HG02763 (cell line): ENCODE results near the gene CHDH.

ENCODE experiments used
- ATAC-seq: cut with Tn5 transposase; IDR thresholded peaks from one replicate; pipeline ENCODE4 v1.9.1; 2021; ENCODE audit warnings: mild to moderate bottlenecking, moderate library complexity; ENCODE audit not compliant: unreplicated experiment

CHDH gene

DNA sequence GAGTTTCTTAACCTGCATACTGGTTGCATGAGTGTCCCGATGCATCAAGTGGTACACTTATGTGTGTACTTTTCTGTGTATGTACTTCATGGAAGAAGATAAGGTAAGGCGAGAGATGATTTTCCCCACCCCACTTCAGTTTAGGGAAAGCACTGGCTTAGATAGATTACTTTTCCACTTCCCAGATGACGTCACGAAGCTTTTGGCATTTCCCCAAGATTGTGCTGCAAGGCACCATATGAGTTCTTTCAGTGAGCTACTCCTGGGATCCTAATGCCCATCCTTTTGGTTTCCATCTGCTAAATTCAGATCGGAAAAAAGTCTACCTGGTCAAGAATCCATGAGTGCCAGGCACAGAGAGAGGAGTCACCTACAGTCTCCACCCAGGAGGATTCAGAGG lies 4.7 kb upstream of the CHDH start:
- ATAC-seq: no peak

DNA sequence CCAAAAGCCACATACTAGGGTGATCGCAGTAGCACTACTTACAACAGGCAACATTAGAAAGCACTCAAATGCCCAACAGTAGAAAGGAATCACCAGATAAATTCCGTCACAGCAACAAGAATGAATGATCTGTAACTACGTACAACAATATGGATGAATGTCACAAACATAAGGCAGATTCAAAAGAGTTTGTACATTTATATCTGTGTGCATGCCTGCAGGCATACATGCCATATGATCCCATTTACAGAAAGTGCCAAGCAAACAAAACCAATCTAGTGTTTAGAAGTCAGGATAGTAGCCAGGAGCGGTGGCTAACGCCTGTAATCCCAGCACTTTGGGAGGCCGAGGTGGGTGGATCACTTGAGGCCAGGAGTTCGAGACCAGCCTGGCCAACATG lies 3.7 kb upstream of the CHDH start:
- no peak for ATAC-seq

DNA sequence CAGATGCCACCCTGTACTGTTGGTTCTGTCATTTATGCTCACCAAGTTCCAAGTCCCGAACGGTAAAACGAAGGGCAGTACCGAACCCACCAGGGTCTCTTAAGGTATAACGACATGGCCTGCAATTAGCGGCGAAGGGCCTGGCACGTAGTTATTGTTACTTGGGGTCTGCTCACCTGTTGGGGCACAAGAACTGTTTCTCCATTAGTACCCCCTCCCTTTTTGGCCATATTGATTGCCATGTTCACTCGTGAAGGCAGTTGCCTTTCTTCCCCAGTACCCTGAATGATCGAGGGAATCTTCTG lies 584 bp upstream of the CHDH start:
- ATAC-seq: no peak

DNA sequence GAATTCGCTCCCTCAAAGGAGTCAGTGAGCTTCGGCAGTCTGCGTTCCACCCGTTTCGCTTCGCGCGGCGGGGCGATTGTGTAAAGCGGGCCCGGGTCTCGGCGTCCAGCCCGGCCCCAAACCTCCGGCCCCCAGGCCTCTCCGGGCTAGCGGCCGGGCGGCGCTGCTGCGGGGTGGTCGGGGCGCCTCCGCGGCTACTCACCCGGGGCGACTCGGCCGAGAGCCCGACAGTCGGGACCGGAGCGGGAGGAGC lies 412 bp downstream of the CHDH start:
- ATAC-seq: no peak

DNA sequence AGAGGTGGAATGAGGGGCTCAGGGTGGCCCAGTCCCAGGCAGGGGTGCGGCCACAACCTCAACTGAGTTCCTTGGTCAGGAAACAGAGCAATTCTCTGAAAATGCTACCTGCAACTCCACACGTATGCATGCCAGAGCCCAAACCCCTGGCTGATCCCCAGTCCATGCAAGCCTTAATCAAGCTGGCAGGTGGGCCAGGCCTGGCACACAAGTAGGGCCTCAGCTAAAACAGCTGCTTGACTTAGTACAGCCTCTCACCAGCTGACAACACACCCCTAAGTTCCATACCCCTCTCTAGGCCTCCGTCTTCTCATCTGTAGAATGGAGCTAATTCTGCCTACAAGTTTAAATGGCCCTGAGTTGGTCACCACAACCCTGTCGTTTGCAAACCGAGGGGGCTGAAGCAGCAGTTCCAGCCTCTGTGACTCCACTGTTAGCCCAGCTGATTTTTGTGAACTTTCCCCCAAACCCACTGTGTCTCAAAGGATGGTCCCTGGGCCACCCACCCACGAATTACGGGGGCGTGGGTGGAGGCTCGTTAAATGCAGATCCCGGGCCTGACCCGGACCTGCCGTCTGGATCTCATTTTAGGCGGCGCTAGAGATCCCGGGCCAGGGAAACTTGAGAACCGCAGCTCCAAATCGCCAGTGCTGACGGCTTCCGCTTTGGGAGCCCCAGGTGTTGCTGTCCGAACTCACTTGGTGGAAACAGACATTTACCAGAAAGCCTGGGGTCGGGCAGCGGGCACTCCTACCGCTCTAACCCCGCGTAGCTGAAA lies 927 bp downstream of the CHDH start:
- ATAC-seq: peak; percentile 16

DNA sequence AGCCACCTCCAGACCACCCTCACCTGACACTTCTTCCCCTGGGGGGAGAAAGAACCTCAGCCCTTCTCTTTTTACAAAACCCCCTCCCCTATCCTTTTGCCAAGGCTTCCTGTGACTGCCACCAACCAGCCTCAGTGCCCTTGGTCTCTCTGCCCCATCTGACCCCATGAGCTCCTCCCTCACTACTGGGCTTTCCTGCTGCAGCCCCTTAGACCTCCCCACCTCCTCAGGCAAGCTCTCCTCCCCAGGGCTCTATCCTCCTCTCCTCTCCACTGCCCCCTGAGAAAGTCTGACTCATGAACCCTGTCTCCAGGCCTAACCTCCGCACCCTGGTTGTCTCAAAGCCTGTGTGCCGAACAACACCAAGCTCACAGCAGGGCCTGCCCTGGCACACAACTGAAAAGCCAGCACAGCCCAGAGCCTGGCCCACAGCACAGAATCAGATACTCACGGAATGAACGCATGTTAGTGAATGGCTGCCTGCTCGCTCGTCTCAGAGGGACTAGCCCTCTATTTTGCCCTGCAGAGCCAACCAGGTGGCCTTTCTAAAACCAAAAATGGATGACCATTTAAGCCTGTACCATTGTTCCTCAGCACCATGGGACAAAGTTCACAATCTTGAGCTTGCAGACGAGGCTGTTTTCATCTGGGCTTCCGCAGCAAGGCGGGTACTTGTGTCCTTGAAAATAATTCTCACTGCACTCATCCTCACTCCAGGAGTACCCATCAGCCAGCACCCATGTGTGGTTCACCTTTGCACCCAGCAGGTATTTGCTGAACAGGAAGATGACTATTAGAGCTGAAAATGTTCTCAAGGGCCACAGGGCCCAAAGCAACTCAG lies 1.7 kb downstream of the CHDH start:
- ATAC-seq: no peak

DNA sequence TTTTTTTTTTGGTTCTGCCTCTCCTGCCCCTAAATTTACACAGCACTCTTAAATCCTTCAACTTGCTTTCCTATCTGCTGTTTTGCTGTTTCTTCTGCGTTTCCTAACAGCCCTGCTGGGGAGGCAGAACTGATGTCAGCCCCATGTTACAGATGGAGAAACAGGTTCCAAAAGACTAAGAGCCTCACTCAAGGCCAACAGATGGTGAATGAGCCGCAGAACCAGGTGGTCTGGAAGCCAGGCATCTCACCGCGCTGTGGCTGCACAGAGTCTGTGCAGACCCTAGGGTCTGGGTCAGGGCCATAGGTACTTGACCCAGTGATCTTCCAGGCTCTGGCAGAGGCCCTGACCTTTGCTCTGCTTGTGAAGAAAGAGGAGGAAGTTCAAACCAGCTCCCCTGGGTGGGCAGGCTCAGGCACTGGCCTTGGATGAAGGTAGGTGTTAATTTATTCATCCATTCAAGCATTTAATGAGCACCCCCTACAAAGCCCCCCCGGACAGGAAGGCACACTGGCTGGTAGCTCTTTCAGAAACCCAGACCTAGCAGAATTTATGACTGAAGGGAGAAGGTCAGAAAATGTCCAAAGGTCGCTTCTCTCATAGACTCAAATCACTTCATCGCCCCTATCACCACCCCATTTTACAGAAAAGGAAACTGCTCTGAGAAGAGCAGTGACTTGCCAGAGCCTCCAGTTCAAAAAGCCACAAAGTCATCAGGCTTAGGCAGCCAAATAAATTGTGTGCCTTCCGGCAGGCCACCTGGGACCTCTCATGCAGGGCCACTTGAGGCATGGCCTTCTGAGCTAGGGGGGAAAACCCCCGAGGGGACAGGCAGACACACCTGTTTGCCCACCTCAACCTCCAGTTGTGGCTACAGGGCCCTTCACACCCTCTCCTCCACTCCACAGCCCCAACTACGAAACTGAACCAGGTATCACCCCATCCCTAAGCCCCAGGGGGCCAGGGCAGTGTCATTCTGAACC lies 2.7 kb downstream of the CHDH start:
- peak; percentile 42 for ATAC-seq

DNA sequence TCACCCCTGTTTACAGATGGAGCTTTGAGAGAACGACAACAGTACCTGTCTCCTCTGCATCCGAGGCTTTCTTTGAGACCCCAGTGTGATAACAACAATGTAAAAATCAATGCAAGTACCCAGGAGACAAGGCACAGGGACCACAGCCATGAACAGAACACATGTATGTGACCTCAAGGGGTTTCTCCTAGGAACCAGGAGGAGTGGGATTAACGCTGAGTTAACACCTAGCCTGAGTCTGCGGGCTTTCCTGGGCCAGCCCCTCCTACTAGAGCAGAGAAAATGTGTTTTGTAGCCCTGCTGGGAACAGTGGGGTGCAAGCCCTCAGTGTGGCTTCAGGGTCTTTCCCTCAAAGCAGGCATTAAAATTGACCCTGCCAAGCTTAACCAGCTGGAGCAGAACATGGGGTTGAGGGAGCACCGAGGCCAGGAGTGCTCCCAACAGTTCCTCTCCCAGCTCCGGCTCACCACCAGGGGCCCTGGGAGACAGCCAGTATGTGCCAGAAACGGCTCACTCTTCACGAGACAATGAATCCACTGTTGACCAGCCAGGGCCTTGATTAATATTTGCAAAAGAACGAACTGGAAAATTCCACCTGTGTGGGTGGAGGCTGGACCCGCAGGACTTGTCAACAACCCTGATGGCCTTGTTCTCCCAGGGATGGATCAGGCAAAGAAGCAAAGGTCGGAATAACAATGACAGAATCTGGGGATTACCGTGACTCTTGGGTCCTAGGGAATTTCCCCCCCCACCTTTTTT lies 3.6 kb downstream of the CHDH start:
- ATAC-seq: no peak

DNA sequence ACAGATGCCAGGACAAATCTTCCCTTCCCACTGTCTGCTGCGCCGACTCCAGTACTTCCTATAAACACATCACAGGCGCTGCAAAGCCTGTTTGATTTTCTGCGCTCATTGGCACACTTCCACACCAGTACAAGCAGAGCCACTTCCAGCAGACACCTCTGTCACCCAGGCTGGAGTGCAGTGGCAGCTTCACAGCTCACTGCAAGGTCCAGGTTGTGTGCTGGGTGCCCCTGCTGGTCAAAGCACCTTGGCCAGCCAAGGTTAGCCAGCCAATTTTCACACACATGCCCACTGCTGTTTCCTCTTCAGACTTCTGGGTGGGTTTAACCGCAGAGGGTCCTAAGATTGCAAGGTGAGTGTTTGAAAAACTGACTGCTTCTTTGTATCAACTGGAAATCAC lies 4.9 kb downstream of the CHDH start:
- no peak for ATAC-seq

DNA sequence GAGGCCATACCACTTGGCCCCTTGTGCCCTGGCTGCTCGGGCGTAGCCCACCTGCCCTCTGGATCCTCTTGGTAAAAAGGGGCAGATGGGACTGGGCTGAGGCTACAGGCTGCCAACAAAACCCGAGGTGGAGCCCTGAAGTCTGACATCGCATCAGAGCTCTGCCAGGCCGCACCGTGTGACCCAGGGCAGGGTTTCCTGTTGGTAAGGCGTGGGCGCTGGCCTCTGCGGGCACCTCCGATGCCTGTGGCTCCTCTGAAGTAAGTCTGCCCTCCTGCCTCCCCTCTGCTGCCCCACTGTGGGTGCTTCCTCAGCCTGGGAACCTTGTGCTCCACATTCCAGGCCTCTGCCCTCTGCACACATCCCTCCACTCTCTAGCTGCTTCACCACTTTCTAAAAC lies 8.9 kb downstream of the CHDH start:
- ATAC-seq: no peak

DNA sequence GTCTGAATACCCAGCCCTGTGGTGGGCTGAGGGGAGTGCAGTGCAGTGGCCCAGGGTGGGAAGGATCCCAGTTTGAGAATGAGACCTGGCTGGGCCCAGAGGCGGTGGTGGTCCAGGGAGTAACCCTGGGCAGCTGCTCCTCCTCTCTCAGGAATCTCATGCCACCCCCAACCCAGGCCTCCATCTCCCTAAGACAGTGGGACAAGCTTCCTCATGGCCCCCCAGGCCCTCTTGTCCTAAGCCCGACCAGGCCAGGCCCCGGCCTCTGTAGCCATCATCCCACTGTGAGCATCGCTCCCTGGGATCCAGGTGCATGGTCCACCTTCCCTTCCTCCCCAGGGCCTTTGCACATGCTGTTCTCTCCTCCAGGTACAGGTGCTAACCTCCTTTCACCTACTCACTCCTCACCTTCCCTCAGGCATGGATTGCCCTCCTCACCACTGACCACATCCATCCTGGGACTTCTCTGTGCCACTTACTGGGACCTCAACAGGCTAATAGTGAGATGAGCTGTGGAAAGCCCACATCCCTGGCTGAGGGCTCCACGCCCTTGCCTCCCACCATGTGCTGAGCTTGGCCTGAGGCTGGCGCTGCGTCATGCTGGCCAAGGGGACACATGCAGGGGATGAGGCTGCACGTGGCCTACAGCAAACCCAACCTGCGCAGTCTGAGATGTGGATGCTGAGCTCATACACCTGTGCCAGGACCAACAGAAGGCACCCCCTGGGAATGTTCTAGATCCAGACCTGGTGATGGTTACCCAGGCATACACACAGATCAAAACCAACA lies 9.9 kb downstream of the CHDH start:
- no peak for ATAC-seq

DNA sequence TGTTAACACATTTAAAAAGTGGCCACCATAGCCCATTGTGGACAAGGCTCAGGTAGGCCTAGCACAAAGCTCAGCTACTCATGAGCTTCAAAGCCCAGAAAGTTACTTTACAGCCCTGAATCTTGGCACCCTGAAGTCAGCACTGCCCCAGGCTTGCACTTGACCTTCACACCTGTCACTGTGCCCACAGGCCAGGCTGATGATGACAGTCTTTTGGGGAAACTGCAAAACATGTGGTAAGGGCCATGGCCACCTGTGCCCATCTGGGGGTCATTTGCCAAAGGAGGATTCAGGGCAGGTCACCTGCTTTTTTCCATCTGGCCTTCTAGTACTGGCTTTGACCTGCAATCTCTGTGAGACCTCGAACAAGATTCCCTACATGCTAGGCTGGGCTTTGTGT lies 11.0 kb downstream of the CHDH start:
- ATAC-seq: no peak

DNA sequence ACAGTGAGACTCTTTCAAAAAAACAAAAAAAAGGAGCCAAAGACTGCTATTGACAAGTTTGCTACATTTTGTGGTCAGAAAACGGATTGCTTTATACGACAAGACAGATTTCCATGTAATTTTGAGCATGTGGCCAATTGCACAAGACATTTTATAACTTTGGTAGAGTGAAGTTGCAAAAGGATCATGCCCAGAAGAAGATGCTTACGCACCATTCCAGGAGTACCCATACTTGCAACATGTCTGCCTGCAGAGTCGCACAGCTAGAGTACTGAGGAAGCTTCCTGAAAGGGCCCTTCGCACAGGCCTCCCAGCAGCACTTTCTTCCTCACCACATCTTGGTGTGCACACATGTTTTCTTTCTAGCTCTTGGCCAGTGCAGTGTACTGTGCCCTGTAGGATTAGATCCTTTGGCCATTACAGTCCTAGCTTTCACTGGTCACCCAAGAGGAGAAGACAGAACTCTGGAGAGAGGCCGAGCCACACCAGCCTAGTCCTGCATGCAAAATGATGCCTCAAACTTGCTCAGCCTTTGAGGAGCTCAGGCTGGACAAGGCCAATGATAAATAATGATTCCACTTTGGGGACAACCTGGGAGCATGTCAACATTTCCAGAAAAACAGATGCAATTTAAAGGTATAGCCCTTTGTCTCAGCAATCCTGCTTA lies 11.7 kb downstream of the CHDH start:
- ATAC-seq: no peak

DNA sequence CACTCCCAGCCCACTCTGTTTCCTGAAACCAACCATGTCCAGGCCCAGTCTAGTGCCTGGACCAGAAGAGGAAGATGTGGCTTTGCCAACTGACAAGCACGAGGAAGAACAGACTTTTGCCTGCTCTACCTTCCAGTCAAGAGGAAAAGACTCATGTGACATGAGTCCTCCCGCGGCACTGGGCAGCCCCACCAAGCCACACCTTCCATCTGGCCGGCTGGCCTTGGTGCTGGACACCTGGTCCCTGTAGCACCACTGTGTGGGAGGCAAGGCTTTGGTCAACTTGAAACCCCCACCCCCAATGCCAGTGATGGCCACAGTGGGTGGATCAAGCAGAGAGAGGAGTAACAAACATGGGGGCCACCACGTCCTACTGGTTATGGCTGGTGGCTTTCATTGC lies 12.5 kb downstream of the CHDH start:
- no peak for ATAC-seq

DNA sequence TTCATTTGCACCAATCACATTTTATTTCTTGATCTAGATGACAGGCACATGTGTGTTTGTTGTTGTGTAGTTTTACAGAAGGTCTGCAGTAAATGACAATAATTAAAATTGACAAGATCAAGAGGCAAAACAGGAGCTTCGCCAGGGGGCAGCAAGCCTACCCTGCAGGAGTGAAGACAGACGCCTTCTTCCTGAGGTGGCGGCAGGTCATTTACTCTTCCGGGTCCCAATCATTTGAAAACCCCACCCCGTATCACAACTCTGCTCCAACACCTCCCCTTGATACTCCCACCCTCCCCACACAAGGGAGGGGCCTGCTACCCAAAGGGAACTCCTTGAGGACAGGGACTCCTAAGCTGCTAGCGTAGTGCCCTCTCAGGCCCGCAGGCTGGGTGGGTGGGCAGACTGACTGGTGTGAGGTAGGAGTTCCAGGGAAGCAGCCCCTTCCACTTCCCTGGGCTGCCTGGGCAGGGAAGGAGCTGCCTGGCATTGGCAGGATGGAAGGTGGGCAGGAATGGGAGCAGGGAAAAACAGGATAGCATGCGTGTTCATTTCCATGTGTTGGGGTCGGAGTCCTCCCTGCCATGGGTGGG lies 13.1 kb downstream of the CHDH start:
- ATAC-seq: no peak

DNA sequence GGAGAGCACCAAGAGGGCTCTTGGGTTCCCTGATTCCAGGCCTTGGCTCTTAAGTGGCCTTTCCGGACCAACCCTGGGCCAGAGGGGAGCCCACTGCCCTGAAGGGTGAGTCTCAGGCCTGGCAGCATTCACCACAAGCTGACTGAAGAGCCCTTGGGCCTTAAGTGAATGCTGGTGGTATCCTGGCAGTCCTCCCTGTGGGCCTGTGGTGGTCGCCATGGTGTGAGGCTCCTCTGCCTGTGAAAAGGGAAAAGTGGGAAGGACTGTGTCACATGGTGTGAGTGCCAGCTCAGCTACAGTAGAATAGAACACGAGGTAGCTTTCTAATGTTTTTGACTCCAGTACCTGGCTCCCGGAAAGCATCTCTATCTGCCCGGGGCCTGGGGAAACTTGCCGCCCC lies 15.3 kb downstream of the CHDH start:
- no peak for ATAC-seq

DNA sequence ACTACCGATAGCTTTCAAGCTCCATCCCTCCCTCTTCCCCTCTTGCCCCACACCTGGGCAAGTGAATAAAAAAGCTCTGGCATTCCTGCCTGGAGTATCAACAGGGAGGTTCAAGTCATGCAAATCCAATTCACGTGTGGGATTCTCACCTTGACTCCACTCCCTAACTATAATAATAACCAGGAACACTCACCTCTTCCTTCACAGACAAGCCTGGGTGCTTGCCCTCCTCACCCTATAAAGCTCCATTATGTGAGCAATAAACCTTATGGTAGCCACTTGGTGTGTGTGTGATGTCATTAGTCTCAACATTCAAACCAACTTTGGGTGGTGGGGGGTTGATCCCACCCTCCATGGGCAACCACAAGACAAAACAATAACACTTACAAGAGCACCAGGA lies 16.6 kb downstream of the CHDH start:
- no peak for ATAC-seq

DNA sequence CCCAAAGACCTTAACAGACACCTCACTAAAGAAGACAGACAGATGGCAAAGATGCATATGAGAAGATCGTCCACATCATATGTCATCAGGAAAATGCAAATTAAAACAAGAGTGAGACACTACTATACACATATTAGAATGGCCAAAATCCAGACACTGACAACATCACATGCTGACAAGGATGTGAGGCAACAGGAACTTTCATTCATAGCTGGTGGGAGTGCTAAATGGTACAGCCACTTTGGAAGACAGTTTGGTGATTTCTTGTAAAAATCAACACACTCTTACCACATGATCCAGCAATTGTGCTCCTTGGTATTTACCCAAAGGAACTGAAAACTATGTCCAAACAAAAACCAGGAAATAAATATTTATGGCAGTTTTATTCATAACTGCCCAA lies 17.6 kb downstream of the CHDH start:
- ATAC-seq: no peak

DNA sequence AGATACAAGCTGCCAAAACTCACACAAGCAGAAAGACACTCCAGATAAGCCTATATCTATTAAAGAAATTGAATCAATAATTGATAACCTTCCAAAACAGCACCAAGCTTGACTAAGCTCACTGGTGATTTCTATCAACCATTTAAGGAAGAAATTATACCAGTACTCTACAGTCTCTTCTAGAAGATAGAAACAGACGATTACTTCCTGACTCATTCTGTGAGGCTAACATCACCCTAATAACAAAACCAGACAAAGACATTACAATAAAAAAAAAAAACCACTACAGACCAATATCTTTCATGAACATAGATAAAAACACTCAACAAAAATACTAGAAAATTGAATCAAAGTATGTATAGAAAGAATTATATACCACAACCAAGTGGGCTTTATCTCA lies 20.2 kb downstream of the CHDH start:
- ATAC-seq: no peak
